ENCODE results near the gene THRB.
"Not testable (repeated sequence)": the region's sequence is repeated elsewhere in the genome, so short reads cannot be mapped to it uniquely, and the experiment has no call there.

THRB gene

GRCh38 chr3:24451461-24452099, 43.1 kb downstream of the THRB start:
- Mint-ChIP-seq H3K4me1 (no peaks in the 10 kb centered on the region), H3K4me3 (no peak overlapping the region), H3K36me3 (no peaks in the 10 kb centered on the region), H3K27ac (no peak overlapping the region), H3K9me3 (peaks cover 10% of the 10 kb centered on the region)
- no peak for DNase-seq (ENCODE audit: low spot score in 2 of 2)
- ATAC-seq, result no peak

DNA sequence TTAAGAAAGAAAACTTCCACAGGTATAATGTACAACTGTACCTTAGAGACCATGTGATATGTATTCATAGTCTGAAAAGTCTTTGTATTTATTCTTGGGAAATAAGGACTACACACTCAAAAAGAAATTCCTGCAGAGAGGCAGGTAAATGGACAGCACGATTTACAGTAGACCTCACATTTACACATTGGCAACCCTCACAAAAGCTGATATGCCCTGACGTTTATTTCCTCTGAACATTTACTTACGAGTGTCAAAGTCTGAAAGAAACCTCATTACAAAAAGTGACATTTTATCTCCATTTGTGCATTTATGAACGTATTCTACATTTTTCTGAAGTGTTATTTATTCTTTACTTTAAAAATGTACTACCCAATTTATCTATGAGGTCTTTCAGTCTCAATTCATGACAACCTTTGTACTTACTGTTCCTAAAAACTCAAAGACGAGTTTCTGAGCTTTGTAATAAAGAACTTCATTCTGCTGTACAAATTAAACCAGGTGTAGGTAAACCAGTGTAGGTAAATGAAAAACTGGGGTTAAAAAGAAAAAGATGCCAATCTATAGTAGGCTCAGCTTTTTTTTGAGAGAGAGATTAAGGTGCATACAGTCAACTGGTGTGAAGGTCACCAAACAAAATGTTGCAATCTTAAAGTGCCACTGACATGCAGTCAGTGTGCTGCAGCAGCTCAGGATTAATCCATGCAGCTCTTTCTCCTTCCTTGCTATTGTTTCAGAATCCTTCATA, 44.3 kb downstream of the THRB start:
- no peak for DNase-seq (ENCODE audit: low spot score in 2 of 2)
- Mint-ChIP-seq H3K36me3 (no peaks in the 10 kb centered on the region), H3K27ac (no peak overlapping the region), H3K4me1 (no peaks in the 10 kb centered on the region), H3K9me3 (peaks cover 10% of the 10 kb centered on the region), H3K4me3 (no peak overlapping the region)
- no peak for ATAC-seq

DNA sequence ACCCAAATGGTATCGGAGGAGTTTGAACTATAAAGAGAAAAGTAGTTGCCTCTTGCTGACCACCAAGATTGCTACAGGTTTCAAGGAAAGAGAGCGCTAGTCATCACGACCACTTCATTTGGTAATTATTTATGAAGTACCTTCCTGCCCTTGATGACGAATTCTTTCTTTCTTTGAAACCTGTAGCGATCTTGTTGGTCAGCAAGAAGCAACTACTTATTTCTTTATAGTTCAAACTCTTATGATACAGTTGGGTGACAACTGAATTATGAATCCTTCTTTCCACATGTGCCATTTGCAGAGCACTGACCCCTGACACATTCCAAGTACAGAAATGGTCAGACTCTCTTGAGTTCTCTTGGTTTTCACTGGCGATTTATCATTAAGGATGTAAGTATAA, 46.8 kb downstream of the THRB start:
- H3K27ac Mint-ChIP-seq, result no peak overlapping the region
- peaks cover 3% of the 10 kb centered on the region for H3K9me3 Mint-ChIP-seq
- no peaks in the 10 kb centered on the region for H3K4me1 Mint-ChIP-seq

DNA sequence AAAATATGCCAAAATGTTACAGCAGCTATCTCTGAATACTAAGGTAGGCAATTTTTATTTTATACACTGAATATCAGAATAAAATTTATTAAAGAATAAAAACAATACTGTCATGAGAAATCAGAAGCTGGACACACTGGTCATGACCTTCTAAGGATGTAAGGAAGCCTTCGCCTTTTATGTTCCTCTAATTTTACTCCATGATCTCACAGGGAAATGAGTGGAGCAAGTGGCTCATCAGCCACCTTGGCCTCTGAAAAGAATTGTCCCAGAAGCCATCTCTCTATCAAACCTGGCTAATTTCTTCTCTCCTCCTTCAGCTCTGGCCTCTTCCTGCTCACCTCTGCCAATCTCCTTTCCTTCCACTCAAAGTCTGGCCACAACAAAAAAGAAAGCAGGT, 48.6 kb downstream of the THRB start:
- Mint-ChIP-seq H3K4me1 (no peaks in the 10 kb centered on the region), H3K4me3 (no peak overlapping the region), H3K9me3 (peaks cover 3% of the 10 kb centered on the region), H3K36me3 (no peaks in the 10 kb centered on the region), H3K27ac (no peak overlapping the region)
- ATAC-seq, result no peak
- no peak for DNase-seq (ENCODE audit: low spot score in 2 of 2)

More for the DNA sequence above, 46.8 kb downstream of the THRB start:
- DNase-seq (ENCODE audit: low spot score in 2 of 2) (no peak), ATAC-seq (no peak)
- Mint-ChIP-seq H3K4me3 (no peak overlapping the region), H3K36me3 (no peaks in the 10 kb centered on the region)

DNA sequence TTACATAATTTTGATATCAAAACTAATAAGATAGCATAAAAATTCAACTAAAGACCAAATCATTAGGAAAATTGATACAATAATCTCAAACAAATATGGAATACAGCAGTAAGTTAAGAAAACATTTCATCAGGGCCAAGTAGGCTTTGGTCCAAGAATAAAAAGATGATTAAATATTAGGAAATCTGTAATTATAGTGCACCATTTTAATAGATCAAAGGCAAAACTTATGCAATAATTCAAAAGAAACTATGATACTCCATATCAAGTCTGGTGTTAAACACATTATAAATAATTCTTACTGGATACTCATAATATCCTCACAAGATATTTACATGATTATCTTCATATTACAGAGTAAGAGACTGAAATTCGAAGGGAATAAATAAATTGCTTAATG, 51.2 kb downstream of the THRB start:
- Mint-ChIP-seq H3K27ac (no peak overlapping the region), H3K4me1 (no peaks in the 10 kb centered on the region), H3K9me3 (peaks cover 5% of the 10 kb centered on the region), H3K36me3 (no peaks in the 10 kb centered on the region), H3K4me3 (no peak overlapping the region)
- no peak for DNase-seq (ENCODE audit: low spot score in 2 of 2)
- no peak for ATAC-seq

- no peaks in the 10 kb centered on the region for H3K4me1 Mint-ChIP-seq
- no peak overlapping the region for H3K27ac Mint-ChIP-seq
- DNase-seq (ENCODE audit: low spot score in 2 of 2) (no peak), ATAC-seq (no peak)
- H3K4me3 Mint-ChIP-seq, result no peak overlapping the region
- H3K36me3 Mint-ChIP-seq, result no peaks in the 10 kb centered on the region
- H3K9me3 Mint-ChIP-seq, result peaks cover 5% of the 10 kb centered on the region
These were observed 53.7 kb downstream of the THRB start for GRCh38 chr3:24440760-24441464.

- H3K4me1 Mint-ChIP-seq, result no peaks in the 10 kb centered on the region
- no peak for DNase-seq (ENCODE audit: low spot score in 2 of 2)
- ATAC-seq, result no peak
- H3K36me3 Mint-ChIP-seq, result no peaks in the 10 kb centered on the region
- no peak overlapping the region for H3K4me3 Mint-ChIP-seq
- H3K9me3 Mint-ChIP-seq, result peaks cover 12% of the 10 kb centered on the region
- H3K27ac Mint-ChIP-seq, result no peak overlapping the region
These were observed 55.6 kb downstream of the THRB start for GRCh38 chr3:24439021-24439420.

GRCh38 chr3:24437326-24437725, 57.3 kb downstream of the THRB start:
- H3K9me3 Mint-ChIP-seq, result peaks cover 12% of the 10 kb centered on the region
- no peak overlapping the region for H3K4me3 Mint-ChIP-seq
- no peaks in the 10 kb centered on the region for H3K4me1 Mint-ChIP-seq
- ATAC-seq, result no peak
- DNase-seq (ENCODE audit: low spot score in 2 of 2), result no peak
- H3K36me3 Mint-ChIP-seq, result no peaks in the 10 kb centered on the region
- H3K27ac Mint-ChIP-seq, result no peak overlapping the region

GRCh38 chr3:24435584-24435983, 59.1 kb downstream of the THRB start:
- H3K36me3 Mint-ChIP-seq, result no peaks in the 10 kb centered on the region
- DNase-seq (ENCODE audit: low spot score in 2 of 2) (no peak), ATAC-seq (no peak)

GRCh38 chr3:24434651-24435050, 60.0 kb downstream of the THRB start:
- DNase-seq (ENCODE audit: low spot score in 2 of 2) (no peak), ATAC-seq (no peak)
- Mint-ChIP-seq H3K27ac (no peak overlapping the region), H3K4me3 (no peak overlapping the region), H3K36me3 (no peaks in the 10 kb centered on the region), H3K9me3 (peaks cover 18% of the 10 kb centered on the region), H3K4me1 (no peaks in the 10 kb centered on the region)

More at GRCh38 chr3:24435584-24435983, 59.1 kb downstream of the THRB start:
- Mint-ChIP-seq H3K9me3 (peaks cover 13% of the 10 kb centered on the region), H3K4me3 (no peak overlapping the region), H3K4me1 (no peaks in the 10 kb centered on the region), H3K27ac (no peak overlapping the region)

GRCh38 chr3:24433838-24434591, 60.6 kb downstream of the THRB start:
- H3K4me1 Mint-ChIP-seq, result no peaks in the 10 kb centered on the region
- no peak overlapping the region for H3K27ac Mint-ChIP-seq
- H3K9me3 Mint-ChIP-seq, result peaks cover 18% of the 10 kb centered on the region
- no peaks in the 10 kb centered on the region for H3K36me3 Mint-ChIP-seq
- ATAC-seq (no peak), DNase-seq (ENCODE audit: low spot score in 2 of 2) (no peak)
- no peak overlapping the region for H3K4me3 Mint-ChIP-seq

DNA sequence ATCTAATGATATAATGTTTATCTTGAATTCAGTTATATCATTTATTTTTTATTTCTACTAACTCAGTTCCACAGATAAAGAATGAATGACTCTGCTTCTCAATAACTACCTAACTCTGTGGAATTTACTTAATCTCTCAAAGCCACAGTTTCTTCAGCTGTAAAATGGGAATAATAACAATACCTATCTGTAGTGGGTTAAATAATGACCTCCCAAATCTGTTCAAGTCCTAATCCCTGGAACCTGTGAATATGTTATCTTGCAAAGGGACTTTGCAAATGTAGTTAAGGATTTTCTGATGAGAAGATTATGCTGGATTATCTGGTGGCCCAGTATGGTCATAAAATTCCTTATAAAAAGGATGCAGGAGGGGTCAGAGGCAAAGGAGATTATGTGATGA, 61.7 kb downstream of the THRB start:
- no peaks in the 10 kb centered on the region for H3K4me1 Mint-ChIP-seq
- H3K27ac Mint-ChIP-seq, result no peak overlapping the region
- H3K36me3 Mint-ChIP-seq, result no peaks in the 10 kb centered on the region
- no peak overlapping the region for H3K4me3 Mint-ChIP-seq
- DNase-seq (ENCODE audit: low spot score in 2 of 2) (no peak), ATAC-seq (no peak)
- peaks cover 12% of the 10 kb centered on the region for H3K9me3 Mint-ChIP-seq

- DNase-seq (ENCODE audit: low spot score in 2 of 2), result no peak
- H3K27ac Mint-ChIP-seq, result no peak overlapping the region
- H3K4me1 Mint-ChIP-seq, result no peaks in the 10 kb centered on the region
- no peak for ATAC-seq
- H3K36me3 Mint-ChIP-seq, result no peaks in the 10 kb centered on the region
- H3K4me3 Mint-ChIP-seq, result no peak overlapping the region
- peaks cover 5% of the 10 kb centered on the region for H3K9me3 Mint-ChIP-seq
These were observed 66.2 kb downstream of the THRB start for GRCh38 chr3:24428481-24428880.

- Mint-ChIP-seq H3K9me3 (peaks cover 6% of the 10 kb centered on the region), H3K36me3 (no peaks in the 10 kb centered on the region), H3K27ac (no peak overlapping the region), H3K4me1 (no peaks in the 10 kb centered on the region), H3K4me3 (no peak overlapping the region)
- no peak for DNase-seq (ENCODE audit: low spot score in 2 of 2)
- no peak for ATAC-seq
These were observed 67.8 kb downstream of the THRB start for GRCh38 chr3:24426896-24427295.

GRCh38 chr3:24420829-24421228, 73.8 kb downstream of the THRB start:
- not testable (repeated sequence) for DNase-seq (ENCODE audit: low spot score in 2 of 2); H3K4me3 Mint-ChIP-seq; H3K4me1 Mint-ChIP-seq; H3K27ac Mint-ChIP-seq; H3K36me3 Mint-ChIP-seq; ATAC-seq; H3K9me3 Mint-ChIP-seq

Data from stimulated activated effector memory CD8-positive, alpha-beta T cell treated with anti-CD3 and anti-CD28 coated beads, Interleukin-12 subunit alpha, Interleukin-12 subunit beta, amount 100 ng/mL, for 72 hours (primary cell).